NCI-H2227 (cell line): Measurements from ENCODE around the gene ANKRA2.
"Not testable (repeated sequence)": the region's sequence is repeated elsewhere in the genome, so short reads cannot be mapped to it uniquely, and the experiment has no call there.

Experiments used
- DNase-seq: peaks from one replicate; lab custom pipeline; 2025; ENCODE audit not compliant: unreplicated experiment; lab: John Stamatoyannopoulos, UW

ANKRA2 gene

DNA sequence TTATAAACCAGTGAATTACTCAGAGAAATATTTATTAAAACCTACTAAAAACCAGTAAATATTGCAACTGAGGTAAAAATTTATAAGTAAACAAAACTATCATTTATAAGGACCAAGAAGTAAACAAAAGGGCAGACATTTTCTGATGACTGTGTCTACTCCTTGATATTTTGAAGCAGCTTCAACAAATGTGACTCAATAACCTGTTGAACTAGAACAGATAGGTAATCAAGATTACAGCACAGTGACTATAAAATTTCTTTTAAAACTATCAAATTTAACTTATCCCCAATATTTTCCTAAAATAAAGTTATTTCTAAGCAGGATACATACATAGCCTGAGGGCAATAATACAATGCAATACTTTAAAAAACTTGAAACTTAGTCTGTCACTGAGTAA is 12.8 kb downstream of the ANKRA2 start:
- no peak for DNase-seq

- DNase-seq: no peak
Observed at GRCh38 chr5:73550016-73550415, 15.4 kb downstream of the ANKRA2 start.

- DNase-seq: no peak
Observed at GRCh38 chr5:73545403-73545779, 20.0 kb downstream of the ANKRA2 start.

DNA sequence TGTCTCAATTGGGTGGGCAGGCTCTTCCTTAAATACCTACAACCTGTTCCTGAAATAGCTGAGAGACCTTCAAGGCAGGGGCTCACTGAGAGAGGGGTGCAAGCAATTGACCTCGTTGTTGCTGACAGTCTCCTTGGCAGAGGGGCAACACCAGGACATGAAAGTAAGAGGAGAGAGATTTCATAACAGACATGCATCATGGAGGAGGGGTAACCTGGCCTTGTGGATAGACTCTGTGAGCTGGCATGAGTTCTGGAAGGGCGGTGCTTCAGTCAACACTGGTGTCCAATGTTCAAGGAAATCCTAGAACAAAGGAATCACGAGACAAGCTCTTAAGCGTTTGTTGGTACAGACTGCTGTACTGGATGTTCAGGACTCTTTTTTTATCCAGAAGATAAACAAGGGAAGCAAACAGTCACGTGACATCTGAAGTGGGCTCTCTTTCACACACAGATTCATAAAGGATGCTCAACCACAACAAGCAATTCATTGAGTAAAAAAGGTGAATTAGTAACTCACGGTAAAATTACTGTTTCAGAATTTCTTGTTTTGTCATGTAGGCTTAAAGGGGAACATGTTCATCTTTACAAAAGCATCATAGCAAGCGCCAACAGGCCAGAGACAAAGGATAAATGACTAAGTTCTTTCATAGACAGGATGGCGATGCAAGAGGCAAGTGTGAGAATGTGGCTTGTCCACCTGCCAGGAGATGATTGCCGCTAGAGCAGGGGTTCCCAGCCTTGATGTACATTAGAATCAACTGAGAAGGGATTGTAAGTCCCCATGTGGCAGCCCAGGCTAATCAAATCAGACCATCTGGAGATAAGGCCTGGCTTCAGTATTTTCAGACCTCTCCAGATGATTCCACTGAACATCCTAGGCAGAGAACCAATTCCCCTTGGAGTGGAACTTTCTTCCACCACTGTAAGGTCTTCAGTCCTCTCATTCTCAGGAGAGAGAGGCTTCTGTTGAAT is 20.7 kb downstream of the ANKRA2 start:
- DNase-seq: no peak

- DNase-seq: no peak
Observed at GRCh38 chr5:73542020-73542419, 23.4 kb downstream of the ANKRA2 start.

DNA sequence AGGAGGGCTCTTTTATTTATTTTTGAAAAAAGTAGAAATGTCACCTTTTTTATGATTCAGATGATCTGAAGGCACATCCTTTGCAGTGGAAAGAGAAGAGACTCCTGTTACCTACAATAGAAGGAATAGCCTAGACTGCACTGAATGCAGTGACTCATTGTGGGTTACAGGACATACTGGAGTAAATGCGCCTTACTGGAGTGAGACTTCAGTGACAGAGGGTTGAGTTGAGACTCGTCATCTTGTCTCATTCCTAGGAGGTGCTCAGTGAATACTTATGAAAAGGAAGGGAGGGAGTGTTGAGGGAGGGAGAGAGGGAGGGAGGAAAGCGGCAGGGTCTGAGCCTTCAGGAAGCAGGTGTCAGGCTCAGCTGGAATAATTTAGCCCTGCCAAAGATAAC is 25.2 kb downstream of the ANKRA2 start:
- no peak for DNase-seq

- DNase-seq: no peak
Observed at GRCh38 chr5:73539730-73540129, 25.7 kb downstream of the ANKRA2 start.

DNA sequence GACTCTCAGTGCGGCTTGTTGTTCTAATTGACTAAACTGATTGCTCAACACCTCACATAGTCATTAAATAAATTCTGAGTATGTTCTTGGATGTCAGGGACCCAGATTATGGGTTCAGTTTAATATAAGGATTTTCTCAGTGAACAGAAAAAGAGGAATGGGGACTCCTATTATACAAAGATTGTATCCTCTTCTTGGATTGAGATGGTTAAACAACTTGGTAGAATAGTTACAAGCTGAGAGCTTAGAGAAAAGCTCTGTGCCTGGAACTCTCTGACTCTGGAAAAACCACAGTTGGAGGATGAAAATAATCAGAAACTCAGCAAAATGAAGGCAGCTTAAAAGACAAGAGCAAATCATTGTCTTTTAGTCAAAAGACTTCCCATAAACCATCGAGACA is 30.5 kb downstream of the ANKRA2 start:
- no peak for DNase-seq

- DNase-seq: no peak
Observed at GRCh38 chr5:73534011-73534644, 31.3 kb downstream of the ANKRA2 start.

- no peak for DNase-seq
Observed at GRCh38 chr5:73532195-73532594, 33.2 kb downstream of the ANKRA2 start.

- no peak for DNase-seq
Observed at GRCh38 chr5:73531356-73531755, 34.1 kb downstream of the ANKRA2 start.

DNA sequence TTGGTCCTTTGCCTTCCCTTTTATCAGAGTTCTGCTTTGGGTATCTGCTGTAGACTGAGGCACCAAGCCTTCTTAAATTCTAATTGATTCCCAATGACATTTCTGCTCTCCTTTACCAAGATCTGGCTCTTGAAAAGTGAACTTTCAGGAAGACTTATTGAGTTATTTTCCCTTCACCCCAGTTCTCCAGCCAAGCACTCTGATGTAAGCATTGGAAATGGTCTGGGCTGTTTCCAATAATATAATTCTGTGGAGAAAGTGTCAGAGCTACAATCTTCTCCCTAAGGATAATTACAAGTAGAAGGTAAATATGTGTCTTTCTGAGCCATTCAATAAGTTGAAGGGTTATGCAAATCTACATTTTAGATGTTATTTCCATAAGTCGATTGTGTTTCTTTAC is 36.4 kb downstream of the ANKRA2 start:
- DNase-seq: no peak

DNA sequence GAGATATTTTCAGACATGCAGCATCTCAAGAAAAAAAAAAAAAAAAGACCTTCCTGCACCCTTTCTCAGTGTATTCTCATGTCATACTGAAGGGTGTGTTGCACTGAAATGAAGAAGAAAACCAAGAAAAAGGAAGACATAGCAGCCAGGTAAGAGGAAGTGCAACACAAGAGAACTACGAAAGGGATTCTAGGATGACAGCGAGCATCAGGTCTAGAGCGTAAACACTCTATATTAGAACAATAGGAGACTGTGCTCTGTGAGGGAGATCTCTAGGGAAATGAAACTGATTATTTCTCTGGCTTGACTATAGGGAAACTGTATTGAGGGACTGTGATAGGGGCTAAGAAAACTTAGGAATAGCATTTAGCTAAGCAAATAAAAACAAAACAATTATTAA is 37.2 kb downstream of the ANKRA2 start:
- no peak for DNase-seq

- no peak for DNase-seq
Observed at GRCh38 chr5:73525606-73526203, 39.7 kb downstream of the ANKRA2 start.

DNA sequence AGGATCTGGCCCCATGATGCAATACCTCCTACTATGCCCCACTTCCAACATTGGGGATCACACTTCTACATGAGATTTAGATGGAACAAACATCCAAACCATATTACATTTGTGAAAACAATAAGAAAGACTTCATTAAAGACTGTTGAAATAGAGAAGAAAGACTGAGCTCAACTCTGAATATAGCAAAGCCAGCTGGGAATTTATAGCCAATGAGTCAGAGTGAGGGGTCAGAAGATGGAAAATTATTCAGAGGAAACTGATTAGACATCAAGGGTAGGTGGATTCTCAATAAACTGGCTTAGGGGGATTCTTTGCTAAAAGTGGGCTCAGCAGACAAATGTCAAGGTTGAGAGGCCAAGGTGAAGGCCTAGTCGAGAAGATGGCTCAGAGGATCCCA is 41.6 kb downstream of the ANKRA2 start:
- no peak for DNase-seq

DNA sequence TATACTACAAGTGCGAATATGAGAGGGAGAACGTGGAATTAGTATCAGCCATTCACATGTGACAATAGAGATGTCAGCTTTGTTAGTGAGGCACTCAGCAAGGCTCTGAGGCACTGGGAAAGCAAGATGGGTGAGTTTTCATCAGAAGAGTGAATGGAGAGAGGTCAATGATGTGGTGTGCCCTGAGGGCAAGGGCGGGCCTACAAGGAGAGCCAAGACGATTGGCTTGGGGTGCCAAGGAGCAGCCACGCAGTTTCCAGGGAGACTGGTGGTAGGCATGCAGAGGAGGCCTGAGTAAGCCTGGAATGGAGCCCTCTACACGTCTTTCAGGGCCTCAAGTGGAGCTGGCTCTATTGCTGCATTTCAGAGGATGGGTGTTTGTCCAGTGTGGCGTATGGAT is 42.5 kb downstream of the ANKRA2 start:
- DNase-seq: no peak

DNA sequence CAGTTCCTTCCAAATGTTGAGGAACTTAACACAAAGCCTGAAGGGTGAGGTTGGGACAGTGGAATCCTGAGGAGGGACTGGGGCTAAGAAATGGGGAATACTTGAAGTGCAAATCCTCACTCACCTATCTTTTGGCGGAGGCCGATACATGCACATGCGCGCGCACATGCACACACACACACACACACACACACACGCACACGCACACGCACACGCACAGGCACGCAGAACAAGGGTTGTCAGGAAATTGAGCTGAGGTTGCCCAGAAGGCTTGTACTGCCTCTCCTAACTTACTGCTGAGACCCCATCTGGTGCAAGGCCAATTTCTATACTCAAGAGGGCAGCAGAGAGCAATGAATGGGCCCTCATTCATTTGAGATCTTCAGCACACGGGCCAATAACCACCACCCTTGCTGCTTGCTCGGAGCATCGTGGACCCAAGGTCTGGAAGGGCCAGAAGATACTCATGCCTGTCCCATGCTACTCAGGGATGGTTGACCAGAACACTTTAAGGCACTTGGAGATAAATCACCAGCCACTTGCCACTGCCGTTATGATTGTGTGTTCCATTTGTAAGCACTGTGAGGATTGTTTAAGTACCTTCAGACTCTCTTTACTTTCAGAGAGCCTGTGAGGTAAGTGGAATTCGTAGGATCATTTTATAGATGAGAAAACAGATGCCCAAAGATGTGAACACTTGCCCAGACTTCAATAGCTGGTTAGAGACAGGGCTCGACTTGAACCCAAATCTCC is 45.7 kb downstream of the ANKRA2 start:
- DNase-seq: peak; percentile 85

- no peak for DNase-seq
Observed at GRCh38 chr5:73515232-73515631, 50.2 kb downstream of the ANKRA2 start.

DNA sequence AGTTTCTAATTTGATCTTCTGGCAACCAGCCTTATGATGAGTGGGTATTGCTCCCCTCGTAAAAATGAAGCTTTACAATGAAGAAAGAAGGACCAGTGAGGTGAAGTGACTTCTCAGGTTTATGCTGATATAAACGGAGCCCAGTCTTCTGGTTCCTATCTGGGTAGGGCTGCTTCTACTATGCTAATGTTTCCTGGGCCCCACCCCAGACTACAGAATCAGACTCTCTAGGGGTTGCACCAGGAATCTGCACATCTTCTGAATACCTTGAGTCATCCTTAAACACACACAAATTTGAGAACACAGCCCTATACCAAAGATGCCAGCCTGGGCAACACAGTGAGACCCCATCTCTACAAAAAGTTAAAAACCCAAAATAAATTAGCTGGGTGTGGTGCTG is 51.0 kb downstream of the ANKRA2 start:
- no peak for DNase-seq

DNA sequence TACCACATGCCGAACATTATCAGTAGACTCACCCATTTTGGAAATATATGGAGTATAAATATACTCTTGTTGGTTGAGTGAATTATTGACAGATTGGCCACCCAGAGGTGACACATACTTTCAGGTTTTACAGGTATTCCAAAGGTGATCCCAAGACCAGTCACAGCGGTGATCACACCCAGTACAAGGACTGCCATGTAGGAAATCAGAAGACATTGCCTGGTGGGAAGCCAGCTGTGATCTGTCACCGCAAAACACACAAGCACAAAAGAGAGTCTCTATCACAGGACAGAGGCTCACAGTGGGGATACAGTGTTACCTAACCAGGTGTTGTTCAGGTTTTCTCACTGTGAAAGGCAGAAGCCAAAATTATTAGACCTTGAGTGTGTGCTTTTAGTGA is 51.4 kb downstream of the ANKRA2 start:
- DNase-seq: no peak

DNA sequence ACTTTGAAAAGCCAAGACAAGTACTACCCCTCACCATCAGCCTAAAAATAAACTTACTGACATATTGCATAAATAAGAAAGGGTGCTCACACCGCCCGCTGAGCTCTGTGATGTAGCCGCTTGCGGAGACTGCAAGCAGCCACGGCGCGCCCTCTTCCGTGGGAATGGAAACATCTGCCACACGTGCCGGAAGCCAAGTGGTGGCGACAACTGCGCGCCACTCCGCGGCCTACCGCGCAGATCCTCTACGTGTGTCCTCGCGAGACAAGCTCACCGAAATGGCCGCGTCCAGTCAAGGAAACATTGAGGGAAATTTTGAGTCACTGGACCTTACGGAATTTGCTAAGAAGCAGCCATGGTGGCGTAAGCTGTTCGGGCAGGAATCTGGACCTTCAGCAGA is 56.9 kb downstream of the ANKRA2 start:
- not testable (repeated sequence) for DNase-seq
